CD14-positive monocyte (primary cell): ENCODE measurements around the gene NOP9. TPM values are rescaled to one million over a fixed set of nuclear protein-coding genes. Genes with fewer than 3 reads are reported as not detected.
A peak's percentile ranks its signal among the peaks of the same experiment; 100 is the strongest.

ENCODE experiments used
- DNase-seq, 3 donors: peaks; one replicate each; pipeline ENCODE4 v3.0.0-alpha.2; 2011 to 2022
- H2AFZ ChIP-seq: 2 replicates; pipeline ENCODE4 v1.6.0; 2012; ENCODE audit warnings: mild to moderate bottlenecking, low read depth, low read length, inconsistent platforms; ENCODE audit not compliant: insufficient read depth, poor library complexity, severe bottlenecking
- H3K27ac ChIP-seq, 2 donors: 1 replicate in 1 of 2; 2 replicates in 1 of 2; pipeline ENCODE4 v1.5.1; 2012 to 2013; ENCODE audit warnings: low read length in 2 of 2, control low read depth in 1 of 2, inconsistent platforms in 1 of 2, low read depth in 1 of 2, mild to moderate bottlenecking in 1 of 2
- H3K27me3 ChIP-seq, 2 donors: one replicate each; pipeline versions ENCODE4 v1.6.0 to v1.6.1; 2011 to 2013; ENCODE audit warnings: low read length in 2 of 2; ENCODE audit not compliant: control insufficient read depth in 2 of 2, insufficient read depth in 2 of 2
- H3K36me3 ChIP-seq, 2 donors: replicated peaks in 1 of 2; 1 replicate in 1 of 2; 2 replicates in 1 of 2; pipeline versions ENCODE4 v1.5.1 to v1.6.1; 2012 to 2013; ENCODE audit warnings: low read length in 2 of 2, control low read depth in 1 of 2, inconsistent platforms in 1 of 2, mild to moderate bottlenecking in 1 of 2; ENCODE audit not compliant: insufficient read depth in 2 of 2, control insufficient read depth in 1 of 2
- H3K4me1 ChIP-seq, 2 donors: 1 replicate in 1 of 2; 2 replicates in 1 of 2; pipeline versions ENCODE4 v1.5.1 to v1.6.1; 2012 to 2013; ENCODE audit warnings: low read length in 2 of 2, control low read depth in 1 of 2, inconsistent platforms in 1 of 2, mild to moderate bottlenecking in 1 of 2, moderate library complexity in 1 of 2; ENCODE audit not compliant: insufficient read depth in 2 of 2, control insufficient read depth in 1 of 2
- H3K4me2 ChIP-seq: replicated peaks from 2 replicates; pipeline ENCODE3; 2012; ENCODE audit warnings: low read length, moderate library complexity, mild to moderate bottlenecking; ENCODE audit not compliant: poor library complexity, severe bottlenecking; ENCODE audit errors: extremely low read depth
- H3K4me3 ChIP-seq, 3 experiments: fragments of 200-600 bp in 1 of 3; sonication (generic) in 1 of 3; replicated peaks in 1 of 3; 1 replicate in 2 of 3; 2 replicates in 1 of 3; pipeline ENCODE4 v1.5.1; 2011 to 2013; ENCODE audit warnings: low read length in 3 of 3, mild to moderate bottlenecking in 3 of 3, control low read depth in 2 of 3, low read depth in 2 of 3, inconsistent platforms in 1 of 3, moderate library complexity in 1 of 3
- H3K79me2 ChIP-seq: 2 replicates; pipeline ENCODE4 v1.6.0; 2012; ENCODE audit warnings: mild to moderate bottlenecking, control low read depth, inconsistent platforms, low read length, moderate library complexity; ENCODE audit not compliant: insufficient read depth
- H3K9ac ChIP-seq: 2 replicates; pipeline ENCODE4 v1.6.0; 2017; ENCODE audit warnings: low read length, mild to moderate bottlenecking; ENCODE audit not compliant: insufficient read depth, poor library complexity, severe bottlenecking
- H3K9me3 ChIP-seq, 2 donors: replicated peaks in 1 of 2; 1 replicate in 1 of 2; 2 replicates in 1 of 2; pipeline versions ENCODE4 v1.5.1 to v1.6.1; 2012 to 2013; ENCODE audit warnings: low read length in 2 of 2, control low read depth in 1 of 2; ENCODE audit not compliant: control insufficient read depth in 1 of 2, insufficient read depth in 1 of 2
- H4K20me1 ChIP-seq: 2 replicates; pipeline ENCODE4 v1.6.0; 2012; ENCODE audit warnings: mild to moderate bottlenecking, low read length, control low read depth, moderate library complexity; ENCODE audit not compliant: insufficient read depth
- H3K27ac Mint-ChIP-seq, 7 donors: one replicate each; pipeline ENCODE4 v1.8.0; 2020; ENCODE audit warnings: mild to moderate bottlenecking in 7 of 7, mixed read lengths in 7 of 7, moderate library complexity in 6 of 7, inconsistent platforms in 2 of 7
- H3K27me3 Mint-ChIP-seq, 3 donors: one replicate each; pipeline ENCODE4 v1.8.0; 2021 to 2022; ENCODE audit warnings: low read depth in 3 of 3, mild to moderate bottlenecking in 3 of 3, mixed read lengths in 3 of 3, moderate library complexity in 3 of 3, inconsistent platforms in 1 of 3
- H3K36me3 Mint-ChIP-seq, 2 donors: one replicate each; pipeline ENCODE4 v1.8.0; 2020; ENCODE audit warnings: mixed read lengths in 2 of 2, inconsistent platforms in 1 of 2, mild to moderate bottlenecking in 1 of 2
- H3K4me1 Mint-ChIP-seq: one replicate; pipeline ENCODE4 v1.8.0; 2020; ENCODE audit warnings: mild to moderate bottlenecking, mixed read lengths
- H3K4me3 Mint-ChIP-seq, 2 donors: one replicate each; pipeline ENCODE4 v1.8.0; 2020; ENCODE audit warnings: mild to moderate bottlenecking in 2 of 2, mixed read lengths in 2 of 2, moderate library complexity in 1 of 2
- H3K9me3 Mint-ChIP-seq, 7 donors: one replicate each; pipeline ENCODE4 v1.8.0; 2020 to 2022; ENCODE audit warnings: mixed read lengths in 7 of 7, mild to moderate bottlenecking in 6 of 7, moderate library complexity in 6 of 7, inconsistent platforms in 2 of 7
- CTCF ChIP-seq: fragments of 200-600 bp; IDR thresholded peaks from one replicate; pipeline ENCODE4 v1.8.0; 2022; ENCODE audit warnings: antibody characterized with exemption, mild to moderate bottlenecking
- WGBS: methylation state at CpG from one replicate; pipeline ENCODE4 v1.1.5; 2013; ENCODE audit warnings: missing lambda C conversion rate; ENCODE audit not compliant: insufficient coverage; 5-methylcytosine and 5-hydroxymethylcytosine counted together
- intact Hi-C, 2 donors: fragments of 100-400 bp; cut with micrococcal nuclease; formaldehyde crosslinking; loops; one replicate each; pipeline versions ENCODE4 v1.15.0 to v1.15.1; 2023
- polyA plus RNA-seq, 3 donors: library from polyadenylated mRNA; depleted of rRNA in 1 of 3; unstranded in 2 of 3; stranded (reverse) in 1 of 3; fragments of 300-500 nt in 2 of 3; fragments of >200 nt in 1 of 3; fragmentation: Illumina TruSeq in 2 of 3; gene quantifications; 1 replicate in 2 of 3; 2 replicates in 1 of 3; pipeline ENCODE4 v1.2.3, GENCODE V29; 2012 to 2021

Gene NOP9
- polyA plus RNA-seq, 3 donors: 1.2 to 16.6 (median 1.3) TPM

DNA sequence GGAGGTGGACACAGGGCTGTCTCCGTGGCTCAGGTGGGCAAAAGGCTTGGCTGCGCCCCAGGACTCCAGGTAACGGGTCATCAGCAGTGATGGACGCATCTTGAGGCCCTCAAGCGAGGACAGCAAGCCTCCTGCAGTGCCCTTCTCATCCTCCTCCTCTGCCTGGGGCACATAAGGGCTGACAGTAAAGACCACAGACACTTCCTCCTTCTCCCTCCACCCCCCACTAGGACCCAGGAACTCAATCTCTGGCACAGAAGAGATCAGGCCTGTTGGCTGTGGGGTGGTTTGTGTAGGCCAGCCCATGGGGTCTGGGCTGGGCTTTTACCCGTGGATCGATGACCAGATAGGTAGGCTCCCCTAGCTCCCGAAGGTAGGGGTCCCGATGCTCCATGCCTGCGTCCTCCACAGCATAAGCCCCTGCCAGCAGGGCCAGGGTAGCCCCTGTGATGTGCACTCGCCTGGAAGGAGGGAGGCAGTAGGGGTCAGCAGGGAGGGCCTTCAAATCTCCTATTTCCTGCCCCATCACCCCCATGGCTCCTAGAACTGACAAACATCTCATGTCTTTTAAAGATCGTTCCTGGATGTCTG, 29.5 kb downstream of the NOP9 start:
- Histone ChIP-seq H3K4me3 (no peak overlapping the region), H3K9me3 (no peaks in the 10 kb centered on the region), H3K79me2 (no peaks in the 10 kb centered on the region), H3K4me2 (no peak overlapping the region), H2AFZ (no peak overlapping the region), H3K27ac (peak overlapping the region; percentile 59 to 67), H3K36me3 (no peaks in the 10 kb centered on the region), H3K4me1 (peaks cover 78 to 81% of the 10 kb centered on the region in 2 donors), H3K27me3 (peaks cover 3 to 12% of the 10 kb centered on the region in 2 donors), H3K9ac (no peak overlapping the region), H4K20me1 (peaks cover 4% of the 10 kb centered on the region)
- 95% methylated on average over 11 of the region's 12 CpGs for WGBS
- Mint-ChIP-seq H3K9me3 (peaks cover 0 to 3% (median 0%) of the 10 kb centered on the region in 7 donors), H3K27me3 (peaks cover 11 to 29% (median 20%) of the 10 kb centered on the region in 3 donors), H3K36me3 (peaks cover 6 to 12% of the 10 kb centered on the region in 2 donors), H3K27ac (peak overlapping the region; percentile 79 to 91 (median 85)), H3K4me1 (peaks cover 81% of the 10 kb centered on the region), H3K4me3 (peak overlapping the region; percentile 5 to 30)
- TF ChIP-seq CTCF: no peak
- no peak for DNase-seq
- intact Hi-C loops: no loop called here

- 19% methylated on average over 9 of the region's 9 CpGs for WGBS
- intact Hi-C loops: loop anchor here in 1 of 2 donors (2.0 kb wide), 1 partner anchor 109 kb away; no protein-coding TSS in a partner anchor
- peaks cover 85% of the 10 kb centered on the region for H3K4me1 Mint-ChIP-seq
- Histone ChIP-seq H3K79me2 (no peaks in the 10 kb centered on the region), H3K9me3 (peaks cover 0 to 2% of the 10 kb centered on the region in 2 donors), H3K9ac (no peak overlapping the region), H3K27me3 (peaks cover 5 to 17% of the 10 kb centered on the region in 2 donors), H3K36me3 (no peaks in the 10 kb centered on the region), H3K27ac (peak overlapping the region; percentile 59 to 67), H3K4me1 (peaks cover 84 to 87% of the 10 kb centered on the region in 2 donors), H4K20me1 (peaks cover 10% of the 10 kb centered on the region), H3K4me2 (peak overlapping the region; percentile 18), H2AFZ (no peak overlapping the region), H3K4me3 (no peak overlapping the region)
- peak; percentile 87 to 90 (median 90) for DNase-seq
- peaks cover 6 to 13% of the 10 kb centered on the region in 2 donors for H3K36me3 Mint-ChIP-seq
- H3K27me3 Mint-ChIP-seq: peaks cover 15 to 34% (median 26%) of the 10 kb centered on the region in 3 donors
- peak overlapping the region; percentile 79 to 91 (median 85) for H3K27ac Mint-ChIP-seq
- H3K9me3 Mint-ChIP-seq: peaks cover 0 to 4% (median 2%) of the 10 kb centered on the region in 7 donors
- peak overlapping the region in 1 of 2 donors; percentile 37 for H3K4me3 Mint-ChIP-seq
- no peak for TF ChIP-seq CTCF
These were observed 30.1 kb downstream of the NOP9 start for GRCh38 chr14:24329736-24330135.
